ENCODE data around the gene CLNS1A. TPM values are rescaled to one million over a fixed set of nuclear protein-coding genes. Genes with fewer than 3 reads are reported as not detected.

The CLNS1A gene
- total and polyA plus RNA-seq, 9 of the 15 experiments (the other 6 are each of a cell fraction or from before 2014, with no cell fraction given) = 146 to 472 (median 345) TPM

DNA sequence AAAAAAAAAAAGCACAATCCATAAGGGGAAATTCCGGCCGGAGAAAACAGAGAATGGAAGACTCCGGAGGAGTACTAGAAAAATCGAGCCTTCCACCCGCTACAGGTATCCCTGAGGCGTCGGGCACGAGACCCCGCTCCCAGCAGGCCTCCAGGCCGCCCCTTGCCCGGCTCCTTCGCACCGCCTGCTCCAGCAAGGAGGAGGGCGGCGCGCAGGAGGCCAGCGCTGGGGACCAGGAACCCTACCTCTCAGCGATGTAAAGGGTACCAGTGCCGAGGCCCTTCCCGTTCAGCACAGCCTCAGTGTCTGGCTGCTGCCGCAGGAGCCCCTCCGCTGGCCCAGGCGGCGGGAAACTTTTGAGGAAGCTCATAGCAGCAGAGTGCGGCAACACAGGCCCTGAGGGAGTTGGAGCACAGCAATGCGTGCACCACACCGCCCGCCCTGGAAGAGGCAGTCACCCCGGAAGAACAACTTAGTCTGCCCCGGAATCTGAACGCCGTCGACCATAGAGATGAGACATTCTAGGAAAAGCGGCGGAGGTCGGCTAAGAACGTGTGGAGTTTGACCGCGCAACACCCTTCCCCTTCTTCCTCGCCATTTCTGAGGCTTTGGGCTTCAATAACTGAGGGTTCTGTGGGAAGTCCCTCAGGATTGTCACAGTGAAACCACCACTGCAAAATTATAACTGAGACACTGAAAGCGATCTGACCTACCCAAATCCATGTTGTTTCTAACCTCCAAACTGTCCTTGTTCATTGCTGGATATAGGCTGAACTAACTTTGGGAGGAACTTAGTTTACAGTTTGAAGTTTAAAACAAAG lies at the start of gene CLNS1A (continued):
- TF ChIP-seq CBFB (CRISPR knock-in tag; IDR thresholded peaks at IDR 0.05) (no peak), ZNF444 (CRISPR knock-in tag; IDR thresholded peaks at IDR 0.05) (no peak), ZEB2 (IDR thresholded peaks at IDR 0.05) (no peak), CREBBP (IDR thresholded peaks at IDR 0.05; ENCODE audit: low read depth, low read length) (no peak)
- TF ChIP-seq, protein P1, sequence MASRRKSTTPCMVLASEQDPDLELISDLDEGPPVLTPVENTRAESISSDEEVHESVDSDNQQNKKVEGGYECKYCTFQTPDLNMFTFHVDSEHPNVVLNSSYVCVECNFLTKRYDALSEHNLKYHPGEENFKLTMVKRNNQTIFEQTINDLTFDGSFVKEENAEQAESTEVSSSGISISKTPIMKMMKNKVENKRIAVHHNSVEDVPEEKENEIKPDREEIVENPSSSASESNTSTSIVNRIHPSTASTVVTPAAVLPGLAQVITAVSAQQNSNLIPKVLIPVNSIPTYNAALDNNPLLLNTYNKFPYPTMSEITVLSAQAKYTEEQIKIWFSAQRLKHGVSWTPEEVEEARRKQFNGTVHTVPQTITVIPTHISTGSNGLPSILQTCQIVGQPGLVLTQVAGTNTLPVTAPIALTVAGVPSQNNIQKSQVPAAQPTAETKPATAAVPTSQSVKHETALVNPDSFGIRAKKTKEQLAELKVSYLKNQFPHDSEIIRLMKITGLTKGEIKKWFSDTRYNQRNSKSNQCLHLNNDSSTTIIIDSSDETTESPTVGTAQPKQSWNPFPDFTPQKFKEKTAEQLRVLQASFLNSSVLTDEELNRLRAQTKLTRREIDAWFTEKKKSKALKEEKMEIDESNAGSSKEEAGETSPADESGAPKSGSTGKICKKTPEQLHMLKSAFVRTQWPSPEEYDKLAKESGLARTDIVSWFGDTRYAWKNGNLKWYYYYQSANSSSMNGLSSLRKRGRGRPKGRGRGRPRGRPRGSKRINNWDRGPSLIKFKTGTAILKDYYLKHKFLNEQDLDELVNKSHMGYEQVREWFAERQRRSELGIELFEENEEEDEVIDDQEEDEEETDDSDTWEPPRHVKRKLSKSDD (conservative IDR thresholded peaks at IDR 0.05; ENCODE audit: low read length) = 0 out of 2 replicates have a peak, but pooled peaks have one; percentile 19
- TF ChIP-seq, protein P2, sequence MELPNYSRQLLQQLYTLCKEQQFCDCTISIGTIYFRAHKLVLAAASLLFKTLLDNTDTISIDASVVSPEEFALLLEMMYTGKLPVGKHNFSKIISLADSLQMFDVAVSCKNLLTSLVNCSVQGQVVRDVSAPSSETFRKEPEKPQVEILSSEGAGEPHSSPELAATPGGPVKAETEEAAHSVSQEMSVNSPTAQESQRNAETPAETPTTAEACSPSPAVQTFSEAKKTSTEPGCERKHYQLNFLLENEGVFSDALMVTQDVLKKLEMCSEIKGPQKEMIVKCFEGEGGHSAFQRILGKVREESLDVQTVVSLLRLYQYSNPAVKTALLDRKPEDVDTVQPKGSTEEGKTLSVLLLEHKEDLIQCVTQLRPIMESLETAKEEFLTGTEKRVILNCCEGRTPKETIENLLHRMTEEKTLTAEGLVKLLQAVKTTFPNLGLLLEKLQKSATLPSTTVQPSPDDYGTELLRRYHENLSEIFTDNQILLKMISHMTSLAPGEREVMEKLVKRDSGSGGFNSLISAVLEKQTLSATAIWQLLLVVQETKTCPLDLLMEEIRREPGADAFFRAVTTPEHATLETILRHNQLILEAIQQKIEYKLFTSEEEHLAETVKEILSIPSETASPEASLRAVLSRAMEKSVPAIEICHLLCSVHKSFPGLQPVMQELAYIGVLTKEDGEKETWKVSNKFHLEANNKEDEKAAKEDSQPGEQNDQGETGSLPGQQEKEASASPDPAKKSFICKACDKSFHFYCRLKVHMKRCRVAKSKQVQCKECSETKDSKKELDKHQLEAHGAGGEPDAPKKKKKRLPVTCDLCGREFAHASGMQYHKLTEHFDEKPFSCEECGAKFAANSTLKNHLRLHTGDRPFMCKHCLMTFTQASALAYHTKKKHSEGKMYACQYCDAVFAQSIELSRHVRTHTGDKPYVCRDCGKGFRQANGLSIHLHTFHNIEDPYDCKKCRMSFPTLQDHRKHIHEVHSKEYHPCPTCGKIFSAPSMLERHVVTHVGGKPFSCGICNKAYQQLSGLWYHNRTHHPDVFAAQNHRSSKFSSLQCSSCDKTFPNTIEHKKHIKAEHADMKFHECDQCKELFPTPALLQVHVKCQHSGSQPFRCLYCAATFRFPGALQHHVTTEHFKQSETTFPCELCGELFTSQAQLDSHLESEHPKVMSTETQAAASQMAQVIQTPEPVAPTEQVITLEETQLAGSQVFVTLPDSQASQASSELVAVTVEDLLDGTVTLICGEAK (IDR thresholded peaks at IDR 0.05) = peak; percentile 98
- TF ChIP-seq, protein P2 (CRISPR knock-in tag; IDR thresholded peaks at IDR 0.05) = no peak
- TF ChIP-seq, protein P3, sequence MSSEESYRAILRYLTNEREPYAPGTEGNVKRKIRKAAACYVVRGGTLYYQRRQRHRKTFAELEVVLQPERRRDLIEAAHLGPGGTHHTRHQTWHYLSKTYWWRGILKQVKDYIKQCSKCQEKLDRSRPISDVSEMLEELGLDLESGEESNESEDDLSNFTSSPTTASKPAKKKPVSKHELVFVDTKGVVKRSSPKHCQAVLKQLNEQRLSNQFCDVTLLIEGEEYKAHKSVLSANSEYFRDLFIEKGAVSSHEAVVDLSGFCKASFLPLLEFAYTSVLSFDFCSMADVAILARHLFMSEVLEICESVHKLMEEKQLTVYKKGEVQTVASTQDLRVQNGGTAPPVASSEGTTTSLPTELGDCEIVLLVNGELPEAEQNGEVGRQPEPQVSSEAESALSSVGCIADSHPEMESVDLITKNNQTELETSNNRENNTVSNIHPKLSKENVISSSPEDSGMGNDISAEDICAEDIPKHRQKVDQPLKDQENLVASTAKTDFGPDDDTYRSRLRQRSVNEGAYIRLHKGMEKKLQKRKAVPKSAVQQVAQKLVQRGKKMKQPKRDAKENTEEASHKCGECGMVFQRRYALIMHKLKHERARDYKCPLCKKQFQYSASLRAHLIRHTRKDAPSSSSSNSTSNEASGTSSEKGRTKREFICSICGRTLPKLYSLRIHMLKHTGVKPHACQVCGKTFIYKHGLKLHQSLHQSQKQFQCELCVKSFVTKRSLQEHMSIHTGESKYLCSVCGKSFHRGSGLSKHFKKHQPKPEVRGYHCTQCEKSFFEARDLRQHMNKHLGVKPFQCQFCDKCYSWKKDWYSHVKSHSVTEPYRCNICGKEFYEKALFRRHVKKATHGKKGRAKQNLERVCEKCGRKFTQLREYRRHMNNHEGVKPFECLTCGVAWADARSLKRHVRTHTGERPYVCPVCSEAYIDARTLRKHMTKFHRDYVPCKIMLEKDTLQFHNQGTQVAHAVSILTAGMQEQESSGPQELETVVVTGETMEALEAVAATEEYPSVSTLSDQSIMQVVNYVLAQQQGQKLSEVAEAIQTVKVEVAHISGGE (CRISPR knock-in tag; IDR thresholded peaks at IDR 0.05) = peak in 1 of 3 experiments; percentile 79; a peak in 3 of 6 replicates
- TF ChIP-seq, protein P4, sequence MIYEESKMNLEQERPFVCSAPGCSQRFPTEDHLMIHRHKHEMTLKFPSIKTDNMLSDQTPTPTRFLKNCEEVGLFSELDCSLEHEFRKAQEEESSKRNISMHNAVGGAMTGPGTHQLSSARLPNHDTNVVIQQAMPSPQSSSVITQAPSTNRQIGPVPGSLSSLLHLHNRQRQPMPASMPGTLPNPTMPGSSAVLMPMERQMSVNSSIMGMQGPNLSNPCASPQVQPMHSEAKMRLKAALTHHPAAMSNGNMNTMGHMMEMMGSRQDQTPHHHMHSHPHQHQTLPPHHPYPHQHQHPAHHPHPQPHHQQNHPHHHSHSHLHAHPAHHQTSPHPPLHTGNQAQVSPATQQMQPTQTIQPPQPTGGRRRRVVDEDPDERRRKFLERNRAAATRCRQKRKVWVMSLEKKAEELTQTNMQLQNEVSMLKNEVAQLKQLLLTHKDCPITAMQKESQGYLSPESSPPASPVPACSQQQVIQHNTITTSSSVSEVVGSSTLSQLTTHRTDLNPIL (CRISPR knock-in tag; IDR thresholded peaks at IDR 0.05) = no peak

Data from K562 (cell line).